Measurements from ENCODE around the gene GRIN2D. TPM values are rescaled to one million over a fixed set of nuclear protein-coding genes. Genes with fewer than 3 reads are reported as not detected.

Gene GRIN2D
- polyA plus RNA-seq, 3 donors = 0.07 to 0.34 (median 0.15) TPM

GRCh38 chr19:48394331-48395169 lies 1.1 kb downstream of the GRIN2D start:
- 3 to 5% (median 4%) methylated on average over 25 to 38 of the region's 38 CpGs for WGBS, 3 donors

GRCh38 chr19:48395170-48395455 lies 1.6 kb downstream of the GRIN2D start:
- 12 to 15% (median 13%) methylated on average over 6 of the region's 6 CpGs for WGBS, 3 donors
- H3K27ac ChIP-seq (ENCODE audit: low read depth, low read length) = no peak overlapping the region

More at GRCh38 chr19:48394331-48395169, 1.1 kb downstream of the GRIN2D start:
- H3K27ac ChIP-seq (ENCODE audit: low read depth, low read length) = no peak overlapping the region

GRCh38 chr19:48395499-48395898 lies 2.0 kb downstream of the GRIN2D start:
- 21 to 31% (median 30%) methylated on average over 9 of the region's 9 CpGs for WGBS, 3 donors
- H3K27ac ChIP-seq (ENCODE audit: low read depth, low read length) = no peak overlapping the region

GRCh38 chr19:48396016-48396823 lies 2.8 kb downstream of the GRIN2D start:
- 46 to 54% (median 52%) methylated on average over 20 to 24 of the region's 24 CpGs for WGBS, 3 donors
- no peak overlapping the region for H3K27ac ChIP-seq (ENCODE audit: low read depth, low read length)

GRCh38 chr19:48396824-48397176 lies 3.3 kb downstream of the GRIN2D start:
- no peak overlapping the region for H3K27ac ChIP-seq (ENCODE audit: low read depth, low read length)
- WGBS, 3 donors = 45 to 61% (median 48%) methylated on average over 2 of the region's 2 CpGs

- 39 to 45% (median 41%) methylated on average over 22 of the region's 22 CpGs for WGBS, 3 donors
Observed at GRCh38 chr19:48397263-48398101, 4.0 kb downstream of the GRIN2D start.

GRCh38 chr19:48398102-48398374 lies 4.6 kb downstream of the GRIN2D start:
- WGBS, 3 donors = 1 to 5% (median 2%) methylated on average over 17 of the region's 17 CpGs
- no peak overlapping the region for H3K27ac ChIP-seq (ENCODE audit: low read depth, low read length)

More at GRCh38 chr19:48397263-48398101, 4.0 kb downstream of the GRIN2D start:
- no peak overlapping the region for H3K27ac ChIP-seq (ENCODE audit: low read depth, low read length)

GRCh38 chr19:48398375-48399235 lies 5.1 kb downstream of the GRIN2D start:
- WGBS, 3 donors = 7 to 8% (median 7%) methylated on average over 72 to 104 of the region's 104 CpGs
- no peak overlapping the region for H3K27ac ChIP-seq (ENCODE audit: low read depth, low read length)

- no peak overlapping the region for H3K27ac ChIP-seq (ENCODE audit: low read depth, low read length)
- 31 to 46% (median 42%) methylated on average over 14 of the region's 14 CpGs for WGBS, 3 donors
Observed at GRCh38 chr19:48400018-48400742, 6.7 kb downstream of the GRIN2D start.

GRCh38 chr19:48401287-48401686 lies 7.8 kb downstream of the GRIN2D start:
- WGBS, 3 donors = 56 to 76% (median 71%) methylated on average over 5 of the region's 5 CpGs
- no peak overlapping the region for H3K27ac ChIP-seq (ENCODE audit: low read depth, low read length)

GRCh38 chr19:48403606-48404005 lies 10.1 kb downstream of the GRIN2D start:
- 33 to 45% (median 33%) methylated on average over 3 of the region's 3 CpGs for WGBS, 3 donors

GRCh38 chr19:48405010-48405659 lies 11.7 kb downstream of the GRIN2D start:
- WGBS, 3 donors = 89 to 92% (median 90%) methylated on average over 26 to 27 of the region's 27 CpGs
- H3K27ac ChIP-seq (ENCODE audit: low read depth, low read length) = no peak overlapping the region

More at GRCh38 chr19:48403606-48404005, 10.1 kb downstream of the GRIN2D start:
- no peak overlapping the region for H3K27ac ChIP-seq (ENCODE audit: low read depth, low read length)

- 64 to 84% (median 83%) methylated on average over 13 of the region's 13 CpGs for WGBS, 3 donors
- no peak overlapping the region for H3K27ac ChIP-seq (ENCODE audit: low read depth, low read length)
Observed at GRCh38 chr19:48405850-48406249, 12.4 kb downstream of the GRIN2D start.

- 44 to 45% (median 44%) methylated on average over 24 of the region's 24 CpGs for WGBS, 3 donors
Observed at GRCh38 chr19:48413879-48414587, 20.6 kb downstream of the GRIN2D start.

GRCh38 chr19:48415395-48415794 lies 21.9 kb downstream of the GRIN2D start:
- WGBS, 3 donors = 8 to 16% (median 12%) methylated on average over 9 to 14 of the region's 14 CpGs
- no peak overlapping the region for H3K27ac ChIP-seq (ENCODE audit: low read depth, low read length)

More at GRCh38 chr19:48413879-48414587, 20.6 kb downstream of the GRIN2D start:
- H3K27ac ChIP-seq (ENCODE audit: low read depth, low read length) = no peak overlapping the region

GRCh38 chr19:48415806-48416221 lies 22.3 kb downstream of the GRIN2D start:
- no peak overlapping the region for H3K27ac ChIP-seq (ENCODE audit: low read depth, low read length)

More at GRCh38 chr19:48415806-48416221, 22.3 kb downstream of the GRIN2D start:
- 39 to 50% (median 41%) methylated on average over 30 of the region's 30 CpGs for WGBS, 3 donors

Measured in adipose tissue (tissue), 3 donors.